SK-N-SH treated with all-trans-retinoic acid at 6 μM for 48 hours (cell line): Measurements from ENCODE around the gene IQCH.
"Not testable (repeated sequence)": the region's sequence is repeated elsewhere in the genome, so short reads cannot be mapped to it uniquely, and the experiment has no call there.

ENCODE experiments used
- ATAC-seq: fragments of 200-7000 bp; cut with Tn5 transposase; 3 replicates; pipeline ENCODE4 v1.9.1; 2020; ENCODE audit warnings: mild to moderate bottlenecking, moderate library complexity
- ARNTL ChIP-seq: fragments of 450-650 bp; formaldehyde crosslinking; IDR thresholded peaks from 2 replicates; pipeline ENCODE4 v1.5.0; 2020; ENCODE audit warnings: low read depth, mild to moderate bottlenecking, moderate library complexity, borderline replicate concordance
- CREB5 ChIP-seq: fragments of 250-450 bp; sonication (Bioruptor Pico); IDR thresholded peaks from 2 replicates; pipeline ENCODE4 v1.5.1; 2020; ENCODE audit warnings: low read depth, mild to moderate bottlenecking, moderate library complexity
- CSDC2 ChIP-seq: fragments of 250-450 bp; sonication (Bioruptor Pico); IDR thresholded peaks from 2 replicates; pipeline ENCODE4 v1.5.0; 2020; ENCODE audit warnings: mild to moderate bottlenecking, moderate library complexity
- CSRNP3 ChIP-seq: fragments of 250-450 bp; sonication (Bioruptor Pico); IDR thresholded peaks from 2 replicates; pipeline ENCODE4 v1.5.1; 2021; ENCODE audit warnings: mild to moderate bottlenecking, moderate library complexity
- ESRRG ChIP-seq: fragments of 250-450 bp; sonication (Bioruptor Pico); IDR thresholded peaks from 2 replicates; pipeline ENCODE4 v1.6.1; 2021; ENCODE audit warnings: mild to moderate bottlenecking
- GLIS3 ChIP-seq: fragments of 250-450 bp; sonication (Bioruptor Pico); IDR thresholded peaks from 2 replicates; pipeline ENCODE4 v1.5.0; 2020; ENCODE audit warnings: mild to moderate bottlenecking, moderate library complexity
- ISL1 ChIP-seq: fragments of 250-450 bp; sonication (Bioruptor Pico); IDR thresholded peaks from 2 replicates; pipeline ENCODE4 v2.1.2; 2022; ENCODE audit warnings: mild to moderate bottlenecking, moderate library complexity
- OSR1 ChIP-seq: fragments of 250-450 bp; sonication (Bioruptor Pico); IDR thresholded peaks from 2 replicates; pipeline ENCODE4 v1.8.0; 2022; ENCODE audit warnings: moderate library complexity, mild to moderate bottlenecking, inconsistent platforms
- PATZ1 ChIP-seq: fragments of 250-450 bp; sonication (Bioruptor Pico); IDR thresholded peaks from 2 replicates; pipeline ENCODE4 v1.8.0; 2020; ENCODE audit warnings: mild to moderate bottlenecking, moderate library complexity, borderline replicate concordance
- POU6F1 ChIP-seq: fragments of 250-450 bp; sonication (Bioruptor Pico); IDR thresholded peaks from 2 replicates; pipeline ENCODE4 v1.8.0; 2021; ENCODE audit warnings: low read depth, mild to moderate bottlenecking, moderate library complexity, borderline replicate concordance
- PPARA ChIP-seq: fragments of 250-450 bp; sonication (Bioruptor Pico); IDR thresholded peaks from 2 replicates; pipeline ENCODE4 v1.5.0; 2020; ENCODE audit warnings: mild to moderate bottlenecking, borderline replicate concordance
- RARB ChIP-seq: fragments of 250-450 bp; sonication (Bioruptor Pico); IDR thresholded peaks from 2 replicates; pipeline ENCODE4 v1.8.0; 2021; ENCODE audit warnings: mild to moderate bottlenecking, moderate library complexity
- SNAI2 ChIP-seq: fragments of 250-450 bp; sonication (Bioruptor Pico); IDR thresholded peaks from 2 replicates; pipeline ENCODE4 v1.5.0; 2020; ENCODE audit warnings: mild to moderate bottlenecking, moderate library complexity
- TCF4 ChIP-seq: fragments of 250-450 bp; sonication (Bioruptor Pico); IDR thresholded peaks from 2 replicates; pipeline ENCODE4 v1.8.0; 2021; ENCODE audit warnings: mild to moderate bottlenecking, moderate library complexity, borderline replicate concordance
- TOX ChIP-seq: fragments of 250-450 bp; sonication (Bioruptor Pico); IDR thresholded peaks from 2 replicates; pipeline ENCODE4 v1.8.0; 2021; ENCODE audit warnings: mild to moderate bottlenecking, moderate library complexity, borderline replicate concordance
- TSHZ2 ChIP-seq: fragments of 250-450 bp; sonication (Bioruptor Pico); IDR thresholded peaks from 2 replicates; pipeline ENCODE4 v1.5.0; 2020; ENCODE audit warnings: mild to moderate bottlenecking, moderate library complexity
- ZC3H10 ChIP-seq: fragments of 250-450 bp; sonication (Bioruptor Pico); IDR thresholded peaks from 2 replicates; pipeline ENCODE4 v1.5.1; 2021; ENCODE audit warnings: mild to moderate bottlenecking, moderate library complexity
- ZFP3 ChIP-seq: fragments of 250-450 bp; sonication (Bioruptor Pico); IDR thresholded peaks from 2 replicates; pipeline ENCODE4 v1.5.0; 2020; ENCODE audit warnings: mild to moderate bottlenecking, moderate library complexity
- ZFP30 ChIP-seq: fragments of 450-650 bp; formaldehyde crosslinking; IDR thresholded peaks from 2 replicates; pipeline ENCODE4 v1.5.0; 2022; ENCODE audit warnings: mild to moderate bottlenecking, moderate library complexity
- ZNF565 ChIP-seq: fragments of 450-650 bp; formaldehyde crosslinking; conservative IDR thresholded peaks from 2 replicates; pipeline ENCODE4 v1.5.0; 2020; ENCODE audit warnings: low read depth, mild to moderate bottlenecking, moderate library complexity
- ZNF70 ChIP-seq: fragments of 450-650 bp; formaldehyde crosslinking; IDR thresholded peaks from 2 replicates; pipeline ENCODE4 v1.5.0; 2020; ENCODE audit warnings: mild to moderate bottlenecking, moderate library complexity
- ZNF8 ChIP-seq: fragments of 450-650 bp; formaldehyde crosslinking; IDR thresholded peaks from 2 replicates; pipeline ENCODE4 v1.5.0; 2020; ENCODE audit warnings: mild to moderate bottlenecking, moderate library complexity

The IQCH gene

GRCh38 chr15:67280217-67280616 is 25.6 kb downstream of the IQCH start:
- TF ChIP-seq GLIS3 (CRISPR knock-in tag) (no peak), TOX (no peak), POU6F1 (CRISPR knock-in tag) (no peak), TSHZ2 (CRISPR knock-in tag) (no peak), CREB5 (no peak), CSDC2 (CRISPR knock-in tag) (no peak), PATZ1 (no peak), ESRRG (CRISPR knock-in tag) (no peak), ISL1 (no peak), ZFP3 (CRISPR knock-in tag) (no peak), RARB (CRISPR knock-in tag) (no peak), ZNF70 (CRISPR knock-in tag) (no peak), SNAI2 (CRISPR knock-in tag) (no peak), ARNTL (CRISPR knock-in tag) (no peak), OSR1 (CRISPR knock-in tag) (no peak), ZNF565 (CRISPR knock-in tag) (no peak), PPARA (CRISPR knock-in tag) (no peak)
- ATAC-seq, result no peak

- ATAC-seq, result no peak
- no peak for TF ChIP-seq ESRRG (CRISPR knock-in tag)
- TF ChIP-seq CSRNP3 (CRISPR knock-in tag), result no peak
- no peak for TF ChIP-seq ZFP30 (CRISPR knock-in tag)
- TF ChIP-seq CSDC2 (CRISPR knock-in tag), result no peak
These were observed 27.1 kb downstream of the IQCH start for GRCh38 chr15:67281714-67282113.

GRCh38 chr15:67285625-67286024 is 31.0 kb downstream of the IQCH start:
- not testable (repeated sequence) for ATAC-seq

GRCh38 chr15:67286400-67286799 is 31.8 kb downstream of the IQCH start:
- not testable (repeated sequence) for ATAC-seq

- no peak for ATAC-seq
- no peak for TF ChIP-seq ZNF565 (CRISPR knock-in tag)
- TF ChIP-seq ZFP30 (CRISPR knock-in tag), result no peak
- TF ChIP-seq ESRRG (CRISPR knock-in tag), result no peak
- no peak for TF ChIP-seq TSHZ2 (CRISPR knock-in tag)
- TF ChIP-seq OSR1 (CRISPR knock-in tag), result no peak
- TF ChIP-seq TOX, result no peak
- no peak for TF ChIP-seq ZNF8 (CRISPR knock-in tag)
- no peak for TF ChIP-seq RARB (CRISPR knock-in tag)
- no peak for TF ChIP-seq ZC3H10 (CRISPR knock-in tag)
- no peak for TF ChIP-seq PATZ1
- no peak for TF ChIP-seq ZFP3 (CRISPR knock-in tag)
- no peak for TF ChIP-seq TCF4 (CRISPR knock-in tag)
These were observed 35.7 kb downstream of the IQCH start for GRCh38 chr15:67290319-67290718.
